ENCODE data around the gene IREB2.

DNA sequence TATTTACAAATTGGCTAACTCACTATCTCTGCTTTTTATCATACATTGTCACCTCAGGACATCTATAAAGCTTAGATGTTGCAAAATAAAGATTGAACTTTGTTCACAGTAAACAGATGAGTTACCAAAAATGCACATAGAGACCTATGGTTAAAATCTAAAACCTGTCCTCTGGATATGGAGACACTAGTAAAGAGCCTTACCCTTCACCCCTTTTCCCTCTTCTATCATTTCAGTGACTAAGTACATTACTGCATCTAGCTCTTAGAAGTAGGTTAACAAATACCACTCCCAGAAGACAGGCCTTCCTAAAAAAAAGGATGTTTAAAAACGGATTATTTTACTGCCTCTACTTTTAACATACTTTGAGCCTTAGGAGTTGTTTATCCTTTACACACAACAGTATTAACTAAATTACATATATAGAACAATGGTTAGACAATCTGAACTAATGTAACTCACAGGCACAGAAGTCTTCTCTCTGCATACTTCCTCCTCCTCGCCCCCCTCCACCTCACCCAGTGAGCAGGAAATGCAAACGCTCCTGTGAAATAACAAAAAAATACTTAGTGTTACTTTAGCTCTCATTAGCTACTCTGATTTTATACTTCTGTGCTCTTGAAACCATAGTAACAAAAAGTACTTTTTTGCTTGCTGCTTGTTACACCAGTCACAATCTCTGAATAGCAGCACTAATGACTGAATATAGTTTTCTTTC is 23.3 kb downstream of the IREB2 start:
- TF ChIP-seq POLR2AphosphoS5 (IDR thresholded peaks at IDR 0.05; ENCODE audit: low read depth, low read length), result no peak
- no peak for TF ChIP-seq TAF1 (IDR thresholded peaks at IDR 0.05; ENCODE audit: borderline replicate concordance, low read depth, low read length)
- TF ChIP-seq POLR2A (IDR thresholded peaks at IDR 0.05; ENCODE audit: low read depth, low read length), result no peak
